Heart left ventricle (tissue), 13 donors: ENCODE results near the gene SPAG6.

Experiments used
- CTCF ChIP-seq, 12 donors: fragments of 200-600 bp; sonication (generic) in 4 of 12; IDR thresholded peaks; one replicate each; pipeline versions ENCODE4 v1.5.0 to v1.8.0; 2018 to 2022; ENCODE audit warnings: antibody characterized with exemption in 12 of 12, mild to moderate bottlenecking in 5 of 12
- POLR2A ChIP-seq, 2 donors: fragments of 450-650 bp; IDR thresholded peaks; one replicate each; pipeline ENCODE4 v1.6.1; 2017; ENCODE audit warnings: antibody characterized with exemption in 2 of 2, mild to moderate bottlenecking in 2 of 2, moderate library complexity in 2 of 2
- donor health status: ischemic (EF 13 %, LVEDD 7.1; RV severe dilation, severe dysfunction).
- donor health status: DM: no; HTN: yes; CAD: no.
- donor health status: DM: no; HTN: no; CAD: no.
- donor health status: ischemic (EF 25% LVEDD 6.9; RV normal size, moderate dysfunction).
- donor health status: ischemic (EF 25% LVEDD 5.7; RV mildly dilated, moderate dysfunction).
- donor health status: ischemic (EF 35%, LVEDD 5.7; RV mildly dilated, moderate dysfunction).
- donor health status: nonischemic (EF 11% LVEDD 7.7; RV severe dilation, severe dysfunction).
- donor health status: DM: yes; HTN: yes; CAD: no.
- donor health status: PGD.
- donor health status: ischemic (EF 29% LVEDD 5.4; RV normal size, mild dysfunction).
- donor health status: nonischemic (EF 23%, LVEDD 6.1; RV moderate dilation, normal function).

DNA sequence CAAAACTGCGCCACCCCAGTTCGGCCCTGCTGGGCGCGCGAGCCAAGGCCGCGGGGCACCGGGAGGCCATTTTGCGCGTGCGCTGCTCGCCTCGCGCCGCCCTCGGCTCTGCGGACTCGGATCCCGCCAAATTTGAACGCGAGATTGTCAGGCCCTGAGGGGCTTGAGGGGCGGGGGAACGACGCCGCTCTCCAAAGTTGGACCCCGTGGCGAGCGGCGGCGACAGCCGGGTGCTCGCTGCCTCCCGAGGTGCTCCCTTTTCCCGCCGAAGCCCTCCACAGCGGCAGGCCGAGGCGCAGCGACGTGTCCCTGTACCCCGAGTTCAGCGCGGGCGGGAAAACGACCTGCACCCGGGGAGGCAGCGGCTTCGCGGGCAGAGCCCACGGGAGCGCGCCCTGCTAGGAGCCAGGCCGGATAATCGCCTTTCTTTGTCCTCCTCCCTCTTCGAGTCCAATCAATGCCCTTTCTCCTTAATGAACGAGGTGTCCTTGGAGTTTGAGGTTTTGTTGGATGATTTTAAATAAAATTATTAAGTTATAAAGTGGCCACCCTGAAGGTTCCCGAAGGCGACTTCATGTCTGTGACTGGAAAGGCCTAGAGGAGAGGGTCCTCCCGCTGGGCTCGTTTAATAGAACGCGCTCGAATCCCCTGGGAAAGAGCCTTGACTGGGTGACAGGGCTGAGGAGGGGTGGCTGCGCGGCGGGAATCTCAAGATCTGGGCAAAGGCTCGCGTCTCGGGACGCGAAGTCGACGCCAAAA is 10.7 kb upstream of the SPAG6 start:
- TF ChIP-seq CTCF (IDR thresholded peaks at IDR 0.05) (no peak), POLR2A (IDR thresholded peaks at IDR 0.05) (no peak)
